Lower lobe of right lung (tissue), 2 donors: ENCODE results near the gene ME1. TPM values are rescaled to one million over a fixed set of nuclear protein-coding genes. Genes with fewer than 3 reads are reported as not detected.
"Not testable (repeated sequence)": the region's sequence is repeated elsewhere in the genome, so short reads cannot be mapped to it uniquely, and the experiment has no call there.

Experiments
- ATAC-seq, 2 donors: fragments of 200-7000 bp; cut with Tn5 transposase; one replicate each; pipeline ENCODE4 v1.9.1; 2020 to 2022; ENCODE audit warnings: mild to moderate bottlenecking in 2 of 2, moderate library complexity in 2 of 2
- DNase-seq: peaks from one replicate; pipeline ENCODE4 v3.0.0-alpha.2; 2020
- H3K27ac ChIP-seq: fragments of 200-600 bp; one replicate; pipeline ENCODE4 v1.8.0; 2022
- H3K27me3 ChIP-seq: fragments of 200-600 bp; one replicate; pipeline ENCODE4 v1.8.0; 2022; ENCODE audit warnings: low read depth
- H3K36me3 ChIP-seq: fragments of 200-600 bp; one replicate; pipeline ENCODE4 v1.8.0; 2022; ENCODE audit warnings: mild to moderate bottlenecking
- H3K4me1 ChIP-seq: fragments of 200-600 bp; one replicate; pipeline ENCODE4 v1.8.0; 2022
- H3K4me3 ChIP-seq: fragments of 200-600 bp; one replicate; pipeline ENCODE4 v1.8.0; 2022; ENCODE audit warnings: mild to moderate bottlenecking
- H3K9me3 ChIP-seq: fragments of 200-600 bp; one replicate; pipeline ENCODE4 v1.8.0; 2022
- intact Hi-C: fragments of 100-400 bp; cut with DNase I; formaldehyde crosslinking; loops from one replicate; pipeline ENCODE4 v1.11.0; 2022
- total RNA-seq: library from RNA; stranded (reverse); fragmentation: NEBNext Ultra II Directional; extraction: Animal tissue kit (Norgen Biotek cat#: 25700); gene quantifications from one replicate; pipeline ENCODE4 v1.2.1, GENCODE V29; 2021
- TF ChIP-seq, protein P1 (sequence below): fragments of 200-600 bp; IDR thresholded peaks from one replicate; pipeline ENCODE4 v1.8.0; 2022; ENCODE audit warnings: antibody characterized with exemption, mild to moderate bottlenecking
- donor health status: DM: no; HTN: yes; CAD: no; lungs with severe emphysema.

Gene ME1
- total RNA-seq, 1 donor from 2014 or later, result 12.9 TPM

DNA sequence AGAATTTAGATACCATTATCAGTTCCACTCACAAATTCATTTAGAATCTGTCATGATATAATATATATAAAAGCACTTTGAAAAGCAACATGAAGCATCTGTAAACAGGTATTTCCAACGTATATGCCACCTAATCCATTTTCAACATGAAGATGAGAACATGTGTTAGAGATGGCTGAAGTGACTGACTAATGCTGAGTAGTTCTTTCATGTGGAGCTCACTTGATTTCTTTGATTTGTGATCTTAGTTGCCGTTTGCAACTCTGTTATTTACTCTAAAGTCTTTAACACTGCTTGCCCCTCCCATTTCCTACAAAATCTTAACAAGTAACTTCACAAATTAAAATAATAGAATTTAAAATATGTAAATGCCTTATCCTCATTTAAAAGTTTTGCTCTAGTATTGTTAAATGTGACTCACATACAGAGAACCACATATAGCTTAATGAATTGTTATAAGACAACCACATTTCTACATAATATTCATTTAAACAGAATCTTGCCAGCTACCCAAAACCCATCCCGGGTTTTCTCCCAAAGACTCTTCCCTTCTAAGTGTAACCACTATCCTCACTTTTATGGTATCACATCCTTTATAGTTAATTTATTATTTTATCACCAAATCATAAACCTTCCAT is 78.3 kb downstream of the ME1 start:
- no peaks in the 10 kb centered on the region for H3K36me3 ChIP-seq
- H3K4me1 ChIP-seq, result no peaks in the 10 kb centered on the region
- intact Hi-C loops, result no loop called here
- H3K9me3 ChIP-seq, result no peaks in the 10 kb centered on the region
- DNase-seq (no peak), ATAC-seq (no peak)
- TF ChIP-seq, protein P1, sequence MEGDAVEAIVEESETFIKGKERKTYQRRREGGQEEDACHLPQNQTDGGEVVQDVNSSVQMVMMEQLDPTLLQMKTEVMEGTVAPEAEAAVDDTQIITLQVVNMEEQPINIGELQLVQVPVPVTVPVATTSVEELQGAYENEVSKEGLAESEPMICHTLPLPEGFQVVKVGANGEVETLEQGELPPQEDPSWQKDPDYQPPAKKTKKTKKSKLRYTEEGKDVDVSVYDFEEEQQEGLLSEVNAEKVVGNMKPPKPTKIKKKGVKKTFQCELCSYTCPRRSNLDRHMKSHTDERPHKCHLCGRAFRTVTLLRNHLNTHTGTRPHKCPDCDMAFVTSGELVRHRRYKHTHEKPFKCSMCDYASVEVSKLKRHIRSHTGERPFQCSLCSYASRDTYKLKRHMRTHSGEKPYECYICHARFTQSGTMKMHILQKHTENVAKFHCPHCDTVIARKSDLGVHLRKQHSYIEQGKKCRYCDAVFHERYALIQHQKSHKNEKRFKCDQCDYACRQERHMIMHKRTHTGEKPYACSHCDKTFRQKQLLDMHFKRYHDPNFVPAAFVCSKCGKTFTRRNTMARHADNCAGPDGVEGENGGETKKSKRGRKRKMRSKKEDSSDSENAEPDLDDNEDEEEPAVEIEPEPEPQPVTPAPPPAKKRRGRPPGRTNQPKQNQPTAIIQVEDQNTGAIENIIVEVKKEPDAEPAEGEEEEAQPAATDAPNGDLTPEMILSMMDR, result no peak
- no peak overlapping the region for H3K4me3 ChIP-seq
- H3K27ac ChIP-seq, result no peak overlapping the region
- no peaks in the 10 kb centered on the region for H3K27me3 ChIP-seq

DNA sequence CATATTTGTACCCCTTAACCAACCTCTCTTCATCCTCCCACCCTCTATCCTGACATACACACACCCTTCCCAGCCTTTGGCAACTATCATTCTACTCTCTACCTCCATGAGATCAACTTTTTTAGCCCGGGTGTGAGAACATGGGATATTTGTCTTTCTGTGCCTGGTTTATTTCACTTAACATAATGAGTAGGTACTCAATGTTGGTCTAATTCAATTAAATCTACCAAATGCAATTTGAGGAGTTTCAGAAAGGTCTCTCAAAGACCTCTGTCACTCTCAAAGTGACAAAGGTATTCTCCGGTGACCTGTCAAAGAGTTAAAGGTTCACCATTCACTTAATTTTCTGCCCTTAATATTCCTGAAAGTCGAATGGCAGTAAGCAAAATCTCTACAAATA is 87.7 kb downstream of the ME1 start:
- Histone ChIP-seq H3K4me1 (no peaks in the 10 kb centered on the region), H3K36me3 (no peaks in the 10 kb centered on the region), H3K9me3 (no peaks in the 10 kb centered on the region), H3K27ac (no peak overlapping the region), H3K4me3 (no peak overlapping the region), H3K27me3 (no peaks in the 10 kb centered on the region)
- DNase-seq (no peak), ATAC-seq (no peak)
- intact Hi-C loops, result no loop called here
- TF ChIP-seq, protein P1, result no peak

DNA sequence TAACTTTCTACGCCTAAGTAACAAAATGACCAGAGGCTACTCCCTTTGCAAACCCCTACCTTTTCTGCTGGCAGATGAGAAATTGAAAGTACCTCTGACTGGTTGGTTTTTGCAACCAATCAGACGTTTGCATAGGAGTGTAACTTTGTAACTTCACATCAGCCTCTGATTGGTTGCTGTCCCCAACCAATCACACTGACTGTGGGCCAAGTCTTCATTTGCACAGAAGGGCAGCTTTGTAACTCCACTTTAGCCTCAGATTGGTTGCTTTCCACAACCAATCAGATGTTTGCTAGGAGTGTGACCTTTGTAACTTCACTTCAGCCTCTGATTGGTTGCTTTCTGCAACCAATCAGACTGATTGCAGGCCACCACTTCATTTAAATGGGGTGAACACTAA is 89.1 kb downstream of the ME1 start:
- TF ChIP-seq, protein P1, result no peak
- no peak for DNase-seq
- Histone ChIP-seq H3K27me3 (no peaks in the 10 kb centered on the region), H3K4me3 (no peak overlapping the region), H3K9me3 (no peaks in the 10 kb centered on the region), H3K4me1 (no peaks in the 10 kb centered on the region), H3K36me3 (no peaks in the 10 kb centered on the region), H3K27ac (no peak overlapping the region)
- intact Hi-C loops, result no loop called here
- no peak for ATAC-seq

DNA sequence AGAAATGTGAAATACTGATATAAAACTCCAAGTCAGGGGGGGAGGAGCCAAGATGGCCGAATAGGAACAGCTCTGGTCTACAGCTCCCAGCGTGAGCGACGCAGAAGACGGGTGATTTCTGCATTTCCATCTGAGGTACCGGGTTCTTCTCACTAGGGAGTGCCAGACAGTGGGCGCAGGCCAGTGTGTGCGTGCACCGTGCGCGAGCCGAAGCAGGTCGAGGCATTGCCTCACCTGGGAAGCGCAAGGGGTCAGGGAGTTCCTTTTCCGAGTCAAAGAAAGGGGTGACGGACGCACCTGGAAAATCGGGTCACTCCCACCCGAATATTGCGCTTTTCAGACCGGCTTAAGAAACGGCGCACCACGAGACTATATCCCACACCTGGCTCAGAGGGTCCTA is 96.9 kb downstream of the ME1 start:
- H3K36me3 ChIP-seq, H3K4me1 ChIP-seq, H3K4me3 ChIP-seq, ATAC-seq, intact Hi-C loops, H3K27ac ChIP-seq, DNase-seq, H3K9me3 ChIP-seq, H3K27me3 ChIP-seq: not testable (repeated sequence)

DNA sequence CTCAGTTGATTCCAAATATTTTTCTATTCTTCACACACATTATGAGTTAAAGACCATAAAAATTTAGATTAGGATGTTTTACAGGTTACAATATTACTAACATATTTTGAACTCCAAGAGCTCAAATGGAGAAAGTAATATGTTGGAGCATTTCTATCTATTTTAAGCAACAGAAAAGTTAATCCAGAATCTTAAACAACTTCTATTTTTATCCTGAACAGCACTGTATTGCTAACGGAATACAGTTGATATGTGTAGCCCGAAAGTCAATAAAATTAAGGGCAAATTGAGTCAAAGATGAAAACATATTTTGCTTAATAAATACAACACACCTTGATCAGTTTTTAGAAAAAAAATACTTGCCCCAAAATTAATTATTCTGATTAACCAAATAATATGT is 97.4 kb downstream of the ME1 start:
- TF ChIP-seq, protein P1, result no peak
- Histone ChIP-seq H3K36me3 (no peaks in the 10 kb centered on the region), H3K27ac (no peak overlapping the region), H3K27me3 (no peaks in the 10 kb centered on the region), H3K4me1 (no peaks in the 10 kb centered on the region), H3K9me3 (no peaks in the 10 kb centered on the region), H3K4me3 (no peak overlapping the region)
- ATAC-seq (no peak), DNase-seq (no peak)
- intact Hi-C loops, result no loop called here

DNA sequence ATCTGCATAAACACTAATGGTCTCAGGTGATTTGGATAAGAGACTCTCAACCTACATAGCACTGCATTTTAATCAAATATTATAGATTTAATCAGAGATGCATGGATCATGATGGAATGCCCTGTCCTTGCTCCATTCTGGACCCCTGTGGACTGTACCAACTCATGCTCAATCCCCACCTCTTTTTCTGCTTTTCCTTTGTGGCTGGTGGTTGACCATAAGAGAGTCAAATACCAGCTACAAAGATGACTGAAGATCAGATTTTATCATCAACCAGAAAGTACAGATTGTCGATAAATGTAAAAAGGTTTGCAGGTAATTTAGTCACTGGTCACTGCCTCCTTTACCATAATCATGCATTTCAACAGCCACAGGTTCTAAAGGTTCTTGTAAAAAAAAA is 116.2 kb downstream of the ME1 start:
- Histone ChIP-seq H3K4me3 (no peak overlapping the region), H3K9me3 (no peaks in the 10 kb centered on the region), H3K27ac (no peak overlapping the region), H3K27me3 (no peaks in the 10 kb centered on the region), H3K4me1 (no peaks in the 10 kb centered on the region), H3K36me3 (no peaks in the 10 kb centered on the region)
- TF ChIP-seq, protein P1, result no peak
- no peak for DNase-seq
- ATAC-seq, result no peak
- intact Hi-C loops, result no loop called here
